NT2/D1 (cell line): ENCODE measurements around the gene CRK.

ENCODE experiments used
- YY1 ChIP-seq: IDR thresholded peaks from 2 replicates; pipeline ENCODE4 v1.6.1; 2011; ENCODE audit not compliant: insufficient read length, insufficient read depth
- ZNF274 ChIP-seq: IDR thresholded peaks from 2 replicates; pipeline ENCODE4 v1.6.1; 2011; ENCODE audit warnings: mild to moderate bottlenecking, low read depth, low read length

GRCh38 chr17:1487939-1488825 is 32.1 kb upstream of the CRK start:
- TF ChIP-seq YY1 (no peak), ZNF274 (no peak)
